Activated CD4-positive, alpha-beta T cell treated with anti-CD3 and anti-CD28 coated beads, Interleukin-2, amount 50 U/mL, for 16 hours (primary cell): ENCODE measurements around the gene ATF3.

Experiments used
- DNase-seq: peaks from one replicate; pipeline ENCODE4 v3.0.0-alpha.2; 2020

The ATF3 gene

DNA sequence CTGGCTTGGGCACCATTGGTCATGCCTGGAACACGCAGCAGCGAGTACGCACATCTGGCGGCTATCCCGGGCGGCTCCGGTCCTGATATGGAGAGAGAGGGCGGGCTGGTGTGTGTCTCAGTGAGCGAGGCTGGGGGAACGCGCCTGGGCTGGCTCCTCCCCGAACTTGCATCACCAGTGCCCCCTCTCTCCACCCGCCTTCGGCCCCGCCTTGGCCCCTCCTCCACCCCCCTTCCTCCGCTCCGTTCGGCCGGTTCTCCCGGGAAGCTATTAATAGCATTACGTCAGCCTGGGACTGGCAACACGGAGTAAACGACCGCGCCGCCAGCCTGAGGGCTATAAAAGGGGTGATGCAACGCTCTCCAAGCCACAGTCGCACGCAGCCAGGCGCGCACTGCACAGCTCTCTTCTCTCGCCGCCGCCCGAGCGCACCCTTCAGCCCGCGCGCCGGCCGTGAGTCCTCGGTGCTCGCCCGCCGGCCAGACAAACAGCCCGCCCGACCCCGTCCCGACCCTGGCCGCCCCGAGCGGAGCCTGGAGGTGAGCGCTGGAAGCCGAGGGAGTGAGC lies at the start of gene ATF3:
ATF3 (plus strand) TSS at position 370 of the 567 bp plus-strand sequence. CDS start 6,261 bp downstream, outside the sequence.
- DNase-seq: peak; percentile 98

- DNase-seq: no peak
These were observed 48.6 kb upstream of the ATF3 start for GRCh38 chr1:212559929-212560328.

DNA sequence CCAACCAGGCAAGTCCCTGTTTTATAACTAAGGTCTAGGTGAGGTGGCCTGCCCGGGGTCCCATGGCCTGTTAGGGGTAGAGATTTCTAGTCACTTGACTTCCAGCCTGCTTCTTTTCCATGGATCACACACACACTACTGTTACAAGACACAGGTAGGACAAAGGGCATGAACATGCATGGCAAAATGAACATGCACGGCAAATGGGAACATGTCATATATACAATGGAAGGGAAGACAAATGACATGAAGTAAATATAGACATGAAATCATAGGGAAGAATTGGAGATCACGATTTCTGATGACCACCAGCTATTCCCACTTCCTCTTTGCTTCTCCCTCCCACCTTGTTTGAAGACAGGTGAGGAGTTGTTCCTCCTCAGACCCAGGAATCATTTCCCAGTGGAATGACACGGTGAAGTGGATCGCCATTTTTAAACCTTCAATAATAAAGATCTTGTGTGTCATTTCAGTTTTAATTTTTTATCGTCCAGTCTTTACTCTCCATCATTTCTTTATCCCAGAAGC lies 47.6 kb upstream of the ATF3 start:
- DNase-seq: no peak

- no peak for DNase-seq
These were observed 47.0 kb upstream of the ATF3 start for GRCh38 chr1:212561501-212561931.

- DNase-seq: no peak
These were observed 45.8 kb upstream of the ATF3 start for GRCh38 chr1:212562771-212563170.

GRCh38 chr1:212565079-212565478 lies 43.5 kb upstream of the ATF3 start:
- DNase-seq: no peak

GRCh38 chr1:212565571-212566305 lies 42.8 kb upstream of the ATF3 start:
- peak; percentile 20 for DNase-seq

- peak; percentile 94 for DNase-seq
These were observed 41.8 kb upstream of the ATF3 start for GRCh38 chr1:212566522-212567479.

DNA sequence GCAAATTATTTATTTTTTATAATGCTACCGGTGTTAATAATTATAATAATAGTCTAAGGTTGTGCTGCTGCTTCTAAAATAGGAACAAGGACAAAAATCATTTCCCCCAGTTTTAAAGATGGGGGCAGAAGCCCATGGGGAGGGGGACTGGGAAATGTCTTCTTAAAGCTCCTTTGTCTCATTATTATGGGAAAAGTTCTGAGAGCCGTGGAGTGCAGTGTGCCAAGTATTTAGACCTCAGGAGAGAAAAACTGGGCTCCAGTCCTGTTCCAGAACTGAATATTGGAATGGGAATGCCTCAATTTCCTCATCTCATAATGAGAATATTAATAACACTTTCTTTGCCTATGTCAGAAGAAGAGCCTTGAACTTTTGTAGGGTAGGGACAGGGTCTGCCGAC lies 40.9 kb upstream of the ATF3 start:
- DNase-seq: no peak

DNA sequence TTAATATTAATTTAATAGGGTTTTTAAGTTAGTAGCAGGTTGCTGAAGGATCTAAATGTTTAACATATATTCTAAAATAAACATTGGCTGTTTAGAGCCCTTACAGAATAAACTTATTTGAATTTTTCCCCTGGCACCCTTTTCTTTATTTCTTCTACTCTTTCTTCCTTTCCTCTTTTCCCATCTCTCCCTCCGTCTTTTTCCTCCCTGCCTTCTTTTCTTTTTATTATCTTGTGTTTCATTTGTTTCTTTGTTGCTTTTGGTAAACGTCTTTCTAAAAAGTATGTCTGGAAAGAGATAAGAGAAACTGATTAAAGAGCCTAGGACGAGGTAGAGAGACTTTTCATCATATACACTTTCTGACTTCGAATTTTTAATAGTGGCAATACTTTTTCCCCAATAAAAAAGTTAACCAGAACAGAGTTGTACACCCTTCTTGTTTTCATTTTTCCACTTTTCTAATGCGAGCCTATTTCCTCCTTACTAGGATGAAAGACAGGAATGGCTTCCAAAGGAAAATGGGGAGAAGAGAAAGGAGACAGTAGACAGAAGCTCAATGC lies 39.5 kb upstream of the ATF3 start:
- no peak for DNase-seq

DNA sequence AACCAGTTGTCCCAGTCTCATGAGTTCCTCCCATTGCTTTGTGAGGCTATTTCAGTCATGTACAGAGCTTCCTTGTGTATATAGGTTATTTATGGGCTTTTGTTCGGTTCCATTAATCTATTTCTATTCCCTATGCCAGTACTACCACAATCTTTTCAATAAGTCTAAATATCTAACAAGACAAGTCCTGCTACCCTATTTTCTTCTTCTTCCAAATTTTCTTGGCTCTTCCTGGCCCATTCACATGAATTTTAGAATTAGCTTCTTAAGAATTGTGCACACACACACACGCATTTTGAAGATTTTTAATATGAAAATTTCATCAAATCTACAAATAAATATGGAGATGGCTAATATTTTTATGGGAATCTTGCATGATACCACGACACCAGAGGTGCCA lies 33.8 kb upstream of the ATF3 start:
- DNase-seq: no peak

DNA sequence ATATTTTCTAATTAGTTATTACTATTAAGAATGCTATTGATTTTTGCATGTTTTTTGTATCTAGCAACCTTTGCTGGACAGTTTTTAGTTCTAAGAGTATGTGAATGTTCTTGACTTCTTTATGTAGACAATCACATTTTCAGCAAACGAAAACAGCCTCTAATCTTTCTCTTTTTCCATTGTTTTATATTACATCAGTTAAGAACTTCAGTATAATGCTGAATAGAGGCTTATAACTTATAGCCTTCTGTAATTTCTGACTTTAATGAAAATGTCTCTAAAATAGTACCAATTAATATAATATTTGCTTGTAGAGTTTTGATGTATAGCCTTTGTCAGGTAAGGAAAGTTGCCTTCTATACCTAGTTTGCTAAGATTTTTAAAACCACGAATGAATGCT lies 33.2 kb upstream of the ATF3 start:
- DNase-seq: no peak

- DNase-seq: no peak
These were observed 30.5 kb upstream of the ATF3 start for GRCh38 chr1:212578041-212578440.

- DNase-seq: no peak
These were observed 27.5 kb upstream of the ATF3 start for GRCh38 chr1:212581034-212581433.

DNA sequence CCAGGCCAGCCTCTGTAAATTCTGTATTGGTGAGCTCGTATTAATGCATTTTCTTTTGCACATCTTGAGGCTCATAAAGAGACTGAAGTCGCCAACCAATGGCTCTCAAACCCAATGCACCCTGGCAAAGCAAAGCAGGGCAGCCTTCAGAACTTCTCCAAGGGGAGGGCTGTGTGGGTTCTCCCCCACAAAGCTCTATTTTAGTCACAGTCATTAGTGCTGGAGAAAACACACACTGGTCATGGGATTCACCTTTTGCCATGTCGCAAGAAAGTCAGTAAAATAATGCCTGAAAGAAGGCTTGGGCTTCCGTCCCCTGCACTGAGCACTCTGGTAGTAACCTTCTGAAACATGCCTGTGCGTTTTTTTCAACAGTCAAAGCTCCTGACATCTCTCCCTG lies 26.3 kb upstream of the ATF3 start:
- no peak for DNase-seq

- no peak for DNase-seq
These were observed 25.5 kb upstream of the ATF3 start for GRCh38 chr1:212582808-212583615.

DNA sequence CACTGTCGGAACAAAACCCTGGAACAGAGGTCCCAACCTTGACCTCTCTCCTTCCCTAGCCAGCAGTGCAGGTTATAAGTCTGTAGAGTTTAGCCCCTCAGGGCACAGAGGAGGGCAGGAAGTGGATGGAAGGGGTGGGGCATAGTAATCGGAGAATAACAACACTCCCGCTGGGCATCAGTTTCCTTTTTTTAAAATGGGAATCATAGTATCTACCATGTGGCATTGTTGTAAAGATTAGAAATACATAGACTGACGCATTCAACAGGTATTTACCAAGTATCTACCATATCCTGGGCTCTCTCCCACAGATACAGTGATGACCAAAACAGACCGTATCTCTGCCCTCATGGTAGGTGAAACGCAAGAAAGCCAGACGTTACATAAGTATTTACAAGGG lies 24.9 kb upstream of the ATF3 start:
- no peak for DNase-seq

DNA sequence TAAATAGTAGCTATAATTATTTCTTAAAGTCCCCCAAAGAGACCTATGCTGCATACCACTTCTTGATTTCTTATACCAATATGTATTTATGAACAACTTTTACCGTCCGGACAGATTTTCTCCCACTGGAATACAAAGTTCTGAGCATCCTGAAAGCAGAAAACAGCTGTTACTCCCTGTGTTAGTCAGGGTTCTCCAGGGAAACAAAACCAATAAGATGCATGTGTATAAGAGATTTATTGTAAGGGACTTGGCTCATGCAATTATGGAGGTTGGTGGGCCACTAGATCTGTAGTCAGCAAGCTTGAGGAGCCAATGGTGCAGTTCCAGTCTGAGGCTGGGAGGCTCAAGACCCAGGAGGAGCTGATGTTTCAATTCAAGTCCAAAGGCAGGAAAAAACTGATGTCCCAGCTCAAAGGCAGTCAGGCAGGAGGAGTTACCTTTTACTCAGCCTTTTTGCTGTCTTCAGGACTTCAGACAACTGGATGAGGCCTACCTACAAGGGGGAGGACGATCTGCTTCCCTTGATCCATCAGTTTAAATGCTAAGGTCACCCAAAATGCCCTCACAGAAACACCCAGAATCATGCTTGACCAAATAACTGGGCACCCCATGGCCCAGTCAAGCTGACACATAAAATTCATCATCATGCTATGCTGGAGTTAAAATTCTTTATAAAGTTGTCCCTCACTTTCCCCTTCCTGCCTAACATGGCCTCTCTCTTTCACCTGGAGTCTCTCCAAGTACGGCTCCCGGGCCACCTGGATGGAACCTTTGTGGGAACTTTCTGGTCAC lies 24.3 kb upstream of the ATF3 start:
- no peak for DNase-seq

GRCh38 chr1:212585210-212585609 lies 23.4 kb upstream of the ATF3 start:
- DNase-seq: no peak

DNA sequence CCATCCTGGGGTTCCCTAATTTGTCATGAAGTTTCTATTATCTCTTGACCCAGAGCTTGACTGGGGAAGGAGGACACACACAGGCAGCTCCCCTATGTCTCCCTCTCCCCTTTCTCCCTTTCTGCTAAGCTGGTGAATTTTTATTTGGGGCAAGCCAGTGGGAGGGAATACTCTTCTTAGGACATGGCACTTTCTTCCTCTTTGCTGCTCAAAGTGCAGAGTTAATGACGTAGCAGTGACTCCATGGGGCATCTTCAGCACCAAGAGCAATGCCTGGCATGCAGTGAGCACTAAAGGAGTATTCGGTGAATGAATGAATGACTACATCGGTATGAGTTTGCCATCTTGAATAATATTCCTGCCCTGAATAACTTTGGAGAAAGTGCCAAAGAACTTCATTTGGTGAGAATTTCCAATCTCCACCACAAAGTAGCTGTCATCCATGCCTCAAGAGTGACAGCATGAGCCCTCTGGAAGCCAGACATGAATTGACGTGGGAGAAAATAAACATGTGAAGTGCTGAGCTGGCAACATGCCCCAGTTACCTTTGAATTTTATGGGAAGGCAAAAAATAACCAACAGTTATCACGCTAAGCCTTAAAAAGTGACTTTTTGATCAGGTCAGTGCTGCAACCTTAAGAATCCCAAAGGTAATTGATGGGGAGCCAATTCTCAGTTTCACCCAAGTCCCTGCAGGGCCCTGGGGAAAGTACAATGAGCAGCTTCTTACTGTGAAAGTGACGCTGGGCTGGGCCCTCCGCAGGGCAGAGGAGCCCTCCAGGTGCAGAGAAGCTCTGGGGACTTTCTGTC lies 22.1 kb upstream of the ATF3 start:
- DNase-seq: no peak
